Thyroid gland (tissue), 4 donors: ENCODE measurements around the gene EIF4H.
"Not testable (repeated sequence)": the region's sequence is repeated elsewhere in the genome, so short reads cannot be mapped to it uniquely, and the experiment has no call there.

Source experiments
- CTCF ChIP-seq, 6 experiments: fragments of 200-600 bp in 3 of 6; fragments of 450-650 bp in 3 of 6; sonication (generic) in 3 of 6; IDR thresholded peaks; one replicate each; pipeline ENCODE4 v1.5.1; 2016 to 2019; ENCODE audit warnings: antibody characterized with exemption in 6 of 6, mild to moderate bottlenecking in 2 of 6, inconsistent platforms in 1 of 6, moderate library complexity in 1 of 6
- POLR2A ChIP-seq, 2 donors: fragments of 450-650 bp; IDR thresholded peaks; one replicate each; pipeline ENCODE4 v1.6.1; 2017; ENCODE audit warnings: antibody characterized with exemption in 2 of 2, mild to moderate bottlenecking in 2 of 2, moderate library complexity in 1 of 2

- not testable (repeated sequence) for TF ChIP-seq POLR2A, CTCF (IDR thresholded peaks at IDR 0.05)
Measured at GRCh38 chr7:74206052-74206451, 31.9 kb downstream of the EIF4H start.
